ENCODE data around the gene RFPL4AL1. TPM values are rescaled to one million over a fixed set of nuclear protein-coding genes. Genes with fewer than 3 reads are reported as not detected.

Gene RFPL4AL1
- total RNA-seq, 1 donor from 2014 or later: not detected

Other genes with a start within 250 kb of the RFPL4AL1 start
- not detected in 2 replicates for gene SBK2, start 232.0 kb upstream of the RFPL4AL1 start, total RNA-seq
- gene SBK3, start 223.6 kb upstream of the RFPL4AL1 start, total RNA-seq: not detected in 2 replicates
- gene ZNF579, start 188.3 kb upstream of the RFPL4AL1 start, total RNA-seq: 7.3 and 8.0 TPM in 2 replicates
- 14.9 and 15.5 TPM in 2 replicates for gene FIZ1, start 169.6 kb upstream of the RFPL4AL1 start, total RNA-seq
- 21.0 and 25.4 TPM in 2 replicates for gene ZNF524, start 168.8 kb upstream of the RFPL4AL1 start, total RNA-seq
- gene ZNF865, start 163.5 kb upstream of the RFPL4AL1 start, total RNA-seq: 15.8 and 16.8 TPM in 2 replicates
- 4.6 and 4.7 TPM in 2 replicates for gene ZNF784, start 144.6 kb upstream of the RFPL4AL1 start, total RNA-seq
- gene ZNF580, start 128.1 kb upstream of the RFPL4AL1 start, total RNA-seq: 42.6 and 46.1 TPM in 2 replicates
- gene ZNF581, start 125.5 kb upstream of the RFPL4AL1 start, total RNA-seq: 22.0 and 23.6 TPM in 2 replicates
- 8.9 TPM in 2 replicates for gene CCDC106, start 120.9 kb upstream of the RFPL4AL1 start, total RNA-seq
- gene U2AF2, start 114.1 kb upstream of the RFPL4AL1 start, total RNA-seq: 258 and 268 TPM in 2 replicates
- gene EPN1, start 93.9 kb upstream of the RFPL4AL1 start, total RNA-seq: 55.9 and 58.2 TPM in 2 replicates
- gene NLRP9, start 30.7 kb upstream of the RFPL4AL1 start, total RNA-seq: not detected in 2 replicates
- not detected in 2 replicates for gene RFPL4A, start 10.0 kb upstream of the RFPL4AL1 start, total RNA-seq
- not detected in 2 replicates for gene NLRP11, start 62.9 kb downstream of the RFPL4AL1 start, total RNA-seq
- gene NLRP4, start 67.4 kb downstream of the RFPL4AL1 start, total RNA-seq: not detected in 2 replicates
- gene NLRP13, start 163.2 kb downstream of the RFPL4AL1 start, total RNA-seq: not detected in 2 replicates
- not detected in 2 replicates for gene NLRP8, start 178.7 kb downstream of the RFPL4AL1 start, total RNA-seq
- gene NLRP5, start 217.7 kb downstream of the RFPL4AL1 start, total RNA-seq: not detected in 2 replicates

Data from T-helper 1 cell treated with Interleukin-12 subunit alpha and Interleukin-12 subunit beta and Interleukin-4 antibody, amounts not matched to agents 30 ng/mL and 1 ng/mL, for 36 hours (primary cell).